ENCODE results near the gene PEX10.

PEX10 gene

GRCh38 chr1:2407991-2408275 is 4.4 kb downstream of the PEX10 start:
- H3K4me1 ChIP-seq (ENCODE audit: control insufficient read depth, insufficient read depth, low read length), result peaks cover 7% of the 10 kb centered on the region
- H3K27me3 ChIP-seq (ENCODE audit: control insufficient read depth, insufficient read depth, low read length), result no peaks in the 10 kb centered on the region
- H3K9ac ChIP-seq (ENCODE audit: low read length), result no peak overlapping the region
- H3K36me3 ChIP-seq (ENCODE audit: control insufficient read depth, insufficient read depth, low read length), result peaks cover 5% of the 10 kb centered on the region
- H3K4me3 ChIP-seq (ENCODE audit: low read length), result no peak overlapping the region
- H3K9me3 ChIP-seq (ENCODE audit: control insufficient read depth, low read length), result no peaks in the 10 kb centered on the region

DNA sequence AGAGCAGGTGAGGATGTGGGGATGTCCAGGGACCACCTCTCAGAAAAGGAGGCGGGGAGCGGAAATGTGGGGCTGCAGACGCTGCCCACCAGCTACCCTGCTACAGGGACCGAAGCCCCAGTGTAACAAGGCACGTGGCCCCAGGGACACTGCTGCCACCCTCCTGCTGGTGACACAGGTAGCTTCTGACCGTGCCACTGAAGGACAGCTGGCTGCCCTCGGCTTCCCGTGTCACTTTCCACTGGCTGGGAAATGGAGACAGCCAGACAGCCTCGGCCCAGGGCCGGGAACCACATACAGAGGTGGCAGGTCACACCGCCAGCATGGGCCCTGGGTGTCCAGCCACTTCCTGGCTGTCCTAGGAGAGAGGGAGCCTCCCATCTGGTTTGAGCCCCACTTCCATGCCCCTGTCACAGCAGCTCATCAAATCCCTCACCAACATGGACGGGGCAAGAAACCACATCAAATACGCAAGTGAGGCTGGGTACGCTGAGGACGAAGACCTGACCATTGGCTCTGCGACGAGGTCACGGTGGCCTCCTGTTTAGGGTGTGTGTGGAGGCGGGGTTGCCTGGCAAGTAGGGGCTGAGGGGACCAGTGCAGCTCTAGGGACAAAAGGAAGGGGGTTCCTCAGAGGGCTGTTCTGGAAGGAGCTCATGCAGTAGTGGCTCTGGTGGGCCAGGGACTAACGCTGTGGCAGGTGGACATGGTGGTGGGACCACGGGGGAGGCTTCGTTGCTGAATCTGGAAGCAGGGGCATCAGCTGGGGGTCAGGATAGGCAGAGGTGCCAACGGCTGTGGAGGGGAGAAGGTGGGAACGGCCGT is 5.0 kb downstream of the PEX10 start:
- no peak overlapping the region for H3K4me3 ChIP-seq (ENCODE audit: low read length)
- no peak overlapping the region for H3K9ac ChIP-seq (ENCODE audit: low read length)
- H3K4me1 ChIP-seq (ENCODE audit: control insufficient read depth, insufficient read depth, low read length), result peaks cover 7% of the 10 kb centered on the region
- H3K27me3 ChIP-seq (ENCODE audit: control insufficient read depth, insufficient read depth, low read length), result no peaks in the 10 kb centered on the region
- no peaks in the 10 kb centered on the region for H3K9me3 ChIP-seq (ENCODE audit: control insufficient read depth, low read length)
- peaks cover 5% of the 10 kb centered on the region for H3K36me3 ChIP-seq (ENCODE audit: control insufficient read depth, insufficient read depth, low read length)

DNA sequence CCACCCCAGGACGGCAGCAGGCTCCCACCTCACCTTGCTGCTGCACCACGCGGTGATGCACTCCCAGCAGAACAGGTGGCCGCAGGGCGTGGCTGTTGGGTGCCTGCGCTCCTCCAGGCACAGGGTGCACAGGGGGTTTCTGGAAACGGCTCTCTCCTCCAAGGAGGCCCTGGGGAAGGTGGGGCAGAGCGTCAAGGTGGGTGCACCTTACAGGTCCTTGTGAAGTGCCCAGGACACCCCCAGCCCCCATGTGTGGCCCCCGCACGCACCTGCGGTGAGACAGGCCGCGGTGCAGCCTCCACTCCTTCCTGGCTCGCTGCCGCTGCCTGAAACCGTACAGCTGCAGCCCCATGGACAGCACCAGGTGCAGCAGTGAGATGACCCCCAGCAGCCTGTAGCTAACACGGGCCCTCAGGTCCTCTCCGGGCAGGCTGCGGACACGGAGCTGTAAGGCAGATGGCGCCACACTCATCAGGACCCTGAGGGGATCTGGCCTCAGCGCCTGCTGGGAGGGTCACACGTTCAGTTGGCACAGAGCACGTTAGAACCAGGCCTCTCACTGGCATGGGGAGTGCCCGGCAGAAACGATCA is 5.8 kb downstream of the PEX10 start:
- H3K4me3 ChIP-seq (ENCODE audit: low read length), result no peak overlapping the region
- H3K4me1 ChIP-seq (ENCODE audit: control insufficient read depth, insufficient read depth, low read length), result peaks cover 2% of the 10 kb centered on the region
- H3K9me3 ChIP-seq (ENCODE audit: control insufficient read depth, low read length), result no peaks in the 10 kb centered on the region
- H3K27me3 ChIP-seq (ENCODE audit: control insufficient read depth, insufficient read depth, low read length), result no peaks in the 10 kb centered on the region
- H3K9ac ChIP-seq (ENCODE audit: low read length), result no peak overlapping the region
- H3K36me3 ChIP-seq (ENCODE audit: control insufficient read depth, insufficient read depth, low read length), result peaks cover 5% of the 10 kb centered on the region

DNA sequence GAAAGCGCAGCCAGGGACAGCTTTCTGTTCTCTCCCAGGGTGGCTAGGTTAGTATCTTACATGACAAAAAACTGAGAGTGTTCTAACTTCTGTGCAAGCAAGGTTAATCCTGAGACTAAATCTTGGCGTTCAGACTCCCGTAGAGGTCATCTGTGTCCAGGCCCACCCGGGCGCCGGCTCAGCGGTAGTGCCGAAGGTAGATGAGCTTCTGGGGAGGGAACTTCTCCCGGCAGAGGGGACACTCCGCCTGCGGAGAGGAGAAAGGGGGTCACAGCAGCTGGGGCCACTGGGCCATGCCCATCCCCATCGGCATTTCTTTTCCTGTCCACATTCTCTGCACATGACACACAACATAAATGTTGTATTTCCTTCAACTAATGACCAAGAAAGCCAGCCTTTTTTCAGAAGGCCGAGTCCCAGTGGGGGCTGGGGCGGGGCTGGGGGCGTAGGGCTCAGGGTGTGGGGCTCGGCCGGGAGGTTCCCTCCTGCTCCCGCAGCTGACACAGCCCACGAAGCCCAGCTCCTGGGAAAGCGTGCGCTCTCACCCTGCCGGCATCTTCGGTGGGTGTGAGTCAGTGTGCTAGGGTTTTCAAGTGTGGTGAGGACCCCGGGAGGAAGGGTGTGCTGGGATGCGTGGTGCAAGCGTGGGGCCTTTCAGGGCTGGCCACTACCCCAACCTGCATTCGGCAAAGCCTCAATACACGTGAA is 6.6 kb downstream of the PEX10 start:
- H3K36me3 ChIP-seq (ENCODE audit: control insufficient read depth, insufficient read depth, low read length), result peaks cover 6% of the 10 kb centered on the region
- H3K4me1 ChIP-seq (ENCODE audit: control insufficient read depth, insufficient read depth, low read length), result no peaks in the 10 kb centered on the region
- H3K27me3 ChIP-seq (ENCODE audit: control insufficient read depth, insufficient read depth, low read length), result no peaks in the 10 kb centered on the region
- no peak overlapping the region for H3K9ac ChIP-seq (ENCODE audit: low read length)
- no peak overlapping the region for H3K4me3 ChIP-seq (ENCODE audit: low read length)
- no peaks in the 10 kb centered on the region for H3K9me3 ChIP-seq (ENCODE audit: control insufficient read depth, low read length)

DNA sequence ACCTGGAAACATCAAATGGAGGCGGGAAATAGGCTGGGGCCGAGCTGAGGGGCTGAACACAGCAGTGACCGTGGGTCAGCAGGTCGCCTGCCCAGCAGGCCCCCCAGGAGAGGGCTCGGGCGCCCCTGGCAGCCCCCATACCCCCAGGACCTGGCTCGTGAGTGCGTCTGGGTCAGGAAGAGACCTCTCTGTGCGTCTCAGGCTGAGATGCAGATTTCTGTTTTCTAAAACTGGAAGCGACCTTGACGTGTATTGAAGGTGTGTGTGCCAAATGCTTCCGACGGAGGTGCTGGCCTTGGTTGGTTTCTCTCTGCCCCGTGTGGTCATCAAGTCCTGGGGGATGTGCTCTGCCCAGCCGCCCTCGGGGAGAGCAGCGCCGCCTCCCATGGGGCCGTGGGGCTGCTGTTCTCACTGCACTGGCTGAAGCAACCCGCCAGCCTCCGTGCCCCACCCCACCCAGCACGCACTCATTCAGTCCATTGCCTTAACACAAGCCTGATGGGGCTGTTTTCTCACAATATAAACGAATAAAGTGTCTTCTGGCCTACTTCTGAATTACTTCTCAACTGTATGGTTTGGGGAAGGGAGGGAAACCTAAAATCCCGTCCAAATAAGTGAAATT is 7.4 kb downstream of the PEX10 start:
- Histone ChIP-seq H3K4me1 (ENCODE audit: control insufficient read depth, insufficient read depth, low read length) (no peaks in the 10 kb centered on the region), H3K9ac (ENCODE audit: low read length) (no peak overlapping the region)

DNA sequence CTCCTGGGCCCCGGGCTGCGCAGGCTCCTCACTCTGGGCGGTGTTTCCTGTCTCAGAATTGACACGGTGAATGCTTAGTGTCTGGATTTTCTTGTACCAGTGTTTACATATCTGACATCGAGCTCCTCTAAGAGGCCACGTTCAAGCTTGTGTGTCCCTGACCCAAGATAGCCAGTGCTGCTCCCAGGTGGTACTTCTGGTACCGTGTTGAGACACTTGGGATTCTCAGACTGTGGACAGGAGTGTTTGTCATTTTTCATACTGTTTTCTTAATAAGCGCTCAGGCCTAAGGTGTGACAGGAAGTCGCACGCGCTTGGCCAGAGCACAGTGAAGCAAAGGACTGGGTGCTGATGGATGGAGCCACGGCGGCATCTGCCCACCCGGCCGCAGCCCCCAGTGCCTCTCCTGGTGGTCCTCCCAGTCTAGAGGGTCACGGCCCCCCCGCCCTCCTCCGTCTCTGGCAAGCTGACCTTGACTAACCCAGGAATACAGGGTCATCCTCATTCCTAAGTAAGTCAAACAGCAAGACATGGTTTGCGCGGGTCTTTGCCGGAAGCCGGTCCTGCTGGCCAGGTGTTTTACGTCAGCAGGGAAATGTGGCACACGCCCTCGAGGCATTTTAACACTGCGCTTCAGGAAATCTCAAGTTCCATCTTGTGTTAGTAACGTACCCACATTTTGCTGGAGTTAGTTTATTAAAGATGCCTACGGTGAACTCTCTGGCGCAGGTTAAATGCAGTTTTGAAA is 8.0 kb downstream of the PEX10 start:
- no peak overlapping the region for H3K4me3 ChIP-seq (ENCODE audit: low read length)
- no peaks in the 10 kb centered on the region for H3K27me3 ChIP-seq (ENCODE audit: control insufficient read depth, insufficient read depth, low read length)
- no peaks in the 10 kb centered on the region for H3K9me3 ChIP-seq (ENCODE audit: control insufficient read depth, low read length)
- no peaks in the 10 kb centered on the region for H3K4me1 ChIP-seq (ENCODE audit: control insufficient read depth, insufficient read depth, low read length)
- H3K36me3 ChIP-seq (ENCODE audit: control insufficient read depth, insufficient read depth, low read length), result peaks cover 10% of the 10 kb centered on the region
- no peak overlapping the region for H3K9ac ChIP-seq (ENCODE audit: low read length)

More for the DNA sequence above, 7.4 kb downstream of the PEX10 start:
- Histone ChIP-seq H3K27me3 (ENCODE audit: control insufficient read depth, insufficient read depth, low read length) (no peaks in the 10 kb centered on the region), H3K9me3 (ENCODE audit: control insufficient read depth, low read length) (no peaks in the 10 kb centered on the region), H3K36me3 (ENCODE audit: control insufficient read depth, insufficient read depth, low read length) (peaks cover 10% of the 10 kb centered on the region), H3K4me3 (ENCODE audit: low read length) (no peak overlapping the region)

DNA sequence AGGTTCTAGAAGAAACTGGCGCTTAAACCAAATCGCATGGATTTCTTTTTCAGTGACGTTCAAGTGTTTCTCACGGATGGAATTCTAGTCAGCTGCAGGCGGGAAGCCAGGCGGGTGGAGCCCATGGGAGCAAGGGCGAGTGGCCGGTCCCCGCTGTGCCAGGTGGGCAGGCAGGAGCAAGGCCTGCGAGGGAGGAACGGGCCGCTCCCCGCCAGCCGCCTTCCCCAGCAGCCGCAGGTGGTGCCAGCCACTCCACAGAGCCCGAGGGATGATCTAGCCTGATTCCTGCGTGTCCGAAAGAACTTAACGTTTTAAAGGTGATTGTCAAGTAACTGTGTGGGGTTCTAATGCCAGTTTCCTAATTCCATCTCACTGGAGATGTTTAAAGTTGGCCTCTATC is 9.1 kb downstream of the PEX10 start:
- no peaks in the 10 kb centered on the region for H3K9me3 ChIP-seq (ENCODE audit: control insufficient read depth, low read length)
- H3K9ac ChIP-seq (ENCODE audit: low read length), result no peak overlapping the region
- H3K27me3 ChIP-seq (ENCODE audit: control insufficient read depth, insufficient read depth, low read length), result no peaks in the 10 kb centered on the region
- no peak overlapping the region for H3K4me3 ChIP-seq (ENCODE audit: low read length)
- H3K36me3 ChIP-seq (ENCODE audit: control insufficient read depth, insufficient read depth, low read length), result peaks cover 10% of the 10 kb centered on the region
- no peaks in the 10 kb centered on the region for H3K4me1 ChIP-seq (ENCODE audit: control insufficient read depth, insufficient read depth, low read length)

- H3K36me3 ChIP-seq (ENCODE audit: control insufficient read depth, insufficient read depth, low read length), result peaks cover 13% of the 10 kb centered on the region
- H3K9ac ChIP-seq (ENCODE audit: low read length), result no peak overlapping the region
- no peak overlapping the region for H3K4me3 ChIP-seq (ENCODE audit: low read length)
- H3K9me3 ChIP-seq (ENCODE audit: control insufficient read depth, low read length), result no peaks in the 10 kb centered on the region
- no peaks in the 10 kb centered on the region for H3K4me1 ChIP-seq (ENCODE audit: control insufficient read depth, insufficient read depth, low read length)
- no peaks in the 10 kb centered on the region for H3K27me3 ChIP-seq (ENCODE audit: control insufficient read depth, insufficient read depth, low read length)
These were observed 9.9 kb downstream of the PEX10 start for GRCh38 chr1:2402420-2402819.

GRCh38 chr1:2400950-2401649 is 11.3 kb downstream of the PEX10 start:
- H3K9me3 ChIP-seq (ENCODE audit: control insufficient read depth, low read length), result no peaks in the 10 kb centered on the region
- no peaks in the 10 kb centered on the region for H3K4me1 ChIP-seq (ENCODE audit: control insufficient read depth, insufficient read depth, low read length)
- H3K36me3 ChIP-seq (ENCODE audit: control insufficient read depth, insufficient read depth, low read length), result peaks cover 18% of the 10 kb centered on the region
- H3K27me3 ChIP-seq (ENCODE audit: control insufficient read depth, insufficient read depth, low read length), result no peaks in the 10 kb centered on the region
- H3K4me3 ChIP-seq (ENCODE audit: low read length), result no peak overlapping the region
- H3K9ac ChIP-seq (ENCODE audit: low read length), result no peak overlapping the region

- H3K27me3 ChIP-seq (ENCODE audit: control insufficient read depth, insufficient read depth, low read length), result no peaks in the 10 kb centered on the region
- no peak overlapping the region for H3K9ac ChIP-seq (ENCODE audit: low read length)
- H3K4me1 ChIP-seq (ENCODE audit: control insufficient read depth, insufficient read depth, low read length), result no peaks in the 10 kb centered on the region
- peaks cover 23% of the 10 kb centered on the region for H3K36me3 ChIP-seq (ENCODE audit: control insufficient read depth, insufficient read depth, low read length)
- H3K4me3 ChIP-seq (ENCODE audit: low read length), result no peak overlapping the region
- no peaks in the 10 kb centered on the region for H3K9me3 ChIP-seq (ENCODE audit: control insufficient read depth, low read length)
These were observed 11.8 kb downstream of the PEX10 start for GRCh38 chr1:2400576-2400909.

GRCh38 chr1:2399890-2400575 is 12.3 kb downstream of the PEX10 start:
- H3K36me3 ChIP-seq (ENCODE audit: control insufficient read depth, insufficient read depth, low read length), result peaks cover 23% of the 10 kb centered on the region
- H3K4me1 ChIP-seq (ENCODE audit: control insufficient read depth, insufficient read depth, low read length), result peaks cover 2% of the 10 kb centered on the region
- H3K9me3 ChIP-seq (ENCODE audit: control insufficient read depth, low read length), result no peaks in the 10 kb centered on the region
- H3K4me3 ChIP-seq (ENCODE audit: low read length), result no peak overlapping the region
- no peak overlapping the region for H3K9ac ChIP-seq (ENCODE audit: low read length)
- H3K27me3 ChIP-seq (ENCODE audit: control insufficient read depth, insufficient read depth, low read length), result no peaks in the 10 kb centered on the region

Measured in mucosa of stomach (tissue), 1 donor.